Activated T-helper 2 cell treated with anti-CD3 and anti-CD28 coated beads, Interferon-gamma antibody, Interleukin-2, Interleukin-4, amounts not matched to agents 10 μg/mL and 5 μg/mL and 100 μg/mL, durations not matched to agents 14 hours and 24 hours and 36 hours (primary cell): ENCODE data around the gene PTH2. TPM values are rescaled to one million over a fixed set of nuclear protein-coding genes. Genes with fewer than 3 reads are reported as not detected.

Experiments used
- DNase-seq: peaks from one replicate; pipeline ENCODE4 v3.0.0; 2021; ENCODE audit warnings: low spot score
- H3K27ac Mint-ChIP-seq: one replicate; pipeline ENCODE4 v1.8.0; 2021; ENCODE audit warnings: mixed read lengths
- H3K27me3 Mint-ChIP-seq: one replicate; pipeline ENCODE4 v1.8.0; 2021; ENCODE audit warnings: low read depth, mixed read lengths
- H3K36me3 Mint-ChIP-seq: one replicate; pipeline ENCODE4 v1.8.0; 2021; ENCODE audit warnings: low read depth, mixed read lengths
- H3K4me1 Mint-ChIP-seq: one replicate; pipeline ENCODE4 v1.8.0; 2021; ENCODE audit warnings: low read depth, mixed read lengths
- H3K4me3 Mint-ChIP-seq: one replicate; pipeline ENCODE4 v1.8.0; 2021; ENCODE audit warnings: low read depth, mild to moderate bottlenecking, moderate library complexity, mixed read lengths
- H3K9me3 Mint-ChIP-seq: one replicate; pipeline ENCODE4 v1.8.0; 2021; ENCODE audit warnings: mixed read lengths
- intact Hi-C: fragments of 100-400 bp; cut with micrococcal nuclease; formaldehyde crosslinking; loops from one replicate; pipeline ENCODE4 v1.15.1; 2023
- total RNA-seq: library from RNA; stranded (reverse); gene quantifications from 2 replicates; pipeline ENCODE4 v1.2.3, GENCODE V29; 2022

The PTH2 gene
- total RNA-seq, 1 donor from 2014 or later, result not detected

DNA sequence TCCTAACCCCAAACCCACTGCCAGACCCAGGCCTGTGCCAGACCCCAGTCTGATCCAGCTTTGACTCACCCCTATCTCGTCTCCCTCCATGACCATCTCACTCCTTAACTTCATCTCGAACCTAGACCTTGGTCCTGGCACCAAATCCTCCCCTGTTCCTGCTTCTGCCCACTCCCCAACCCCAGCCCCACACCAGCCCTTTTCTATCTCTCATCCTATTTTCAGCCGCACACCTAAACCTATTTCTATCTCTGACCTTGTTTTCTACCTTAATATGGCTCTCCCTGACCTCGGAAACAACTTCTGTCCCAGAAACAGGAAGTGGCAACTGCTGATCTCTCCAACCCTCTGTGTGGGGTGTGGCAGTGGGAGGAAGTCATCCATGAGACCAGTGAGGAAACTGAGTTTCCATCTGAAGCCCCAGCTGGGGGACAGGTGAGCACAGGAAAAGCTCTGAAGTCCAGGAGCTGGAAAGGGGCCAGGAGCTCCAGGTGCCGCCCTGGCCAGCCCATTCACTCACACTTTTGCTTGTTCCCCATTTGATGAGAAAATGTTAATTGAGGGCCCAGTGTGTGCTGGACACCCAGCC, 13.7 kb downstream of the PTH2 start:
- peak overlapping the region; percentile 47 for H3K4me3 Mint-ChIP-seq
- H3K9me3 Mint-ChIP-seq, result no peaks in the 10 kb centered on the region
- H3K4me1 Mint-ChIP-seq, result peaks cover 51% of the 10 kb centered on the region
- no peaks in the 10 kb centered on the region for H3K36me3 Mint-ChIP-seq
- intact Hi-C loops, result no loop called here
- peak overlapping the region; percentile 78 for H3K27ac Mint-ChIP-seq
- H3K27me3 Mint-ChIP-seq, result no peaks in the 10 kb centered on the region
- no peak for DNase-seq

DNA sequence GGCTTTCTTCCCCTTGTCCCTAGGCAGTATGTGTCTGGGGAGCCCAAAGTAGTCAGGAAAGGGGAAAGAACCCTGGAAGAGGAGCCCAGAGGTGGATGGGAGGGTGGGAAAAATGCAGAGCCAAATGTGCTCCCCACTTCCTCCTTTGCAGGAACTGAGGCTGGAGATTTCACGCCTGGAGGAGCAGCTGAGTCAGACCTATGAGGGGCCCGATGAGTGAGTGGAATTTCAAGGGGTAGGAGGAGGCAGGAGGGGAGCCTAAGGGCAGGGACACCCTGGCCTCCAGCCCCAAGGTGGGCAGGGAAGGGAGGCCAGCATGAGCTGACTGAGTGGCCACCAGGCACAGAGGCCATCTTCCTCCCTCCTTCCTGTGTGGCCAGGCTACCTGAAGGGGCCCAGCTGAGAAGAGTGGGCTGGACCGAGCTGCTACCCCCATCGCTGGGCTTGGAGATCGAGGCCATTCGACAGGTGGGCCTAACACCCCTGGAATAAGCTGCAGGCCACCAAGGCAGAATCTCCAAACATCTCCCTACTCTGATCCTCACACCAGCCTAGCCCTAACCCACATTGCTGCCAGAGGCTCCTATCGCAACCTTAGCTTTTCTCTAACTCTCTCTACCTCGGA, 14.3 kb downstream of the PTH2 start:
- H3K4me3 Mint-ChIP-seq, result peak overlapping the region; percentile 47
- no peaks in the 10 kb centered on the region for H3K27me3 Mint-ChIP-seq
- H3K4me1 Mint-ChIP-seq, result peaks cover 51% of the 10 kb centered on the region
- H3K27ac Mint-ChIP-seq, result peak overlapping the region; percentile 78
- H3K9me3 Mint-ChIP-seq, result no peaks in the 10 kb centered on the region
- intact Hi-C loops, result no loop called here
- H3K36me3 Mint-ChIP-seq, result no peaks in the 10 kb centered on the region
- DNase-seq, result no peak

DNA sequence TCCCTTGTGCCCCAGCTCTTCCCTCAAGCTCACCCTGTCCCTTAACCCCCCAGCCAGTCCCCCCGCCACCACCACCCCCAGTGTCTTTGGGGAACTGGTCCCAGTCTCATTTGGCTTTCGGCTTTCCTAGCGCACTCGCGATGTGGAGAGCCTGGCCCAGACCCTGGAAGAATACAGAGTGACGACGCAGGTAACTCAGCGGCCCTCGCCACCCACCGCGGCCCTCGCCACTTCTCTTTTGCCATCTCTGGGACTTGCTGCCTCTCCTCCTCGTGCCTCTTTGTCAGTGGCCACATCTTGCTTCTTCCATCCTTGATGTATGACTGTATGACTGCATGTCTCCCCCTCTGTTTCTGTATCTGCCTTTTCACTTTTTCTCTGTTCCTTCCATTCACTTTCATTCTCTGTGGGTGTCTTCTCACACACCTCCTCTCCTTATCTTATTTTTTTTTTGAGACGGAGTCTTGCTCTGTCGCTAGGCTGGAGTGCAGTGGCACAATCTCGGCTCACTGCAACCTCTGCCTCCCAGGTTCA, 15.7 kb downstream of the PTH2 start:
- Mint-ChIP-seq H3K27ac (no peak overlapping the region), H3K4me3 (no peak overlapping the region), H3K36me3 (no peaks in the 10 kb centered on the region), H3K4me1 (peaks cover 51% of the 10 kb centered on the region), H3K27me3 (no peaks in the 10 kb centered on the region), H3K9me3 (no peaks in the 10 kb centered on the region)
- intact Hi-C loops, result no loop called here
- DNase-seq, result no peak

DNA sequence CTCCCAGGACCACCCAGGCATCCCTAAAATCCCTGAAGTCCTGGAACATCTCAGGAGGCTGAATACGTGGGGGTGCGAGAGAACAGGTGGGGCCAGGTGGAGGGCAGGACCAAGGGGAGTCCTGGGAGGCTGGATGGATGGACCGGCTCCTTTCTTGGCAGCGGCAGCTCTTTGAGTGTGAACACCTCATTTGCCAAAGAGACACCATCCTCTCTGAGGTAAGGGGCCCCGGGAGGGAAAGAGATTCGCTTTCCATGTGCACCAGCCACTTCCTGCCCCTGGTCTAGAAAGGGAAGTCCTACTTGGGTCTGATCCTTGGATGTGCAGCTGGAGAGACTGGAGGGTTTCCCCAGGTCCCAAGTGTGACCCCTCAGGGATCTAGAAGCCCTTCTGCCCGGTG, 16.2 kb downstream of the PTH2 start:
- H3K4me1 Mint-ChIP-seq, result peaks cover 49% of the 10 kb centered on the region
- H3K36me3 Mint-ChIP-seq, result no peaks in the 10 kb centered on the region
- H3K4me3 Mint-ChIP-seq, result no peak overlapping the region
- H3K27me3 Mint-ChIP-seq, result no peaks in the 10 kb centered on the region
- no peaks in the 10 kb centered on the region for H3K9me3 Mint-ChIP-seq
- intact Hi-C loops, result no loop called here
- no peak overlapping the region for H3K27ac Mint-ChIP-seq
- DNase-seq, result no peak

DNA sequence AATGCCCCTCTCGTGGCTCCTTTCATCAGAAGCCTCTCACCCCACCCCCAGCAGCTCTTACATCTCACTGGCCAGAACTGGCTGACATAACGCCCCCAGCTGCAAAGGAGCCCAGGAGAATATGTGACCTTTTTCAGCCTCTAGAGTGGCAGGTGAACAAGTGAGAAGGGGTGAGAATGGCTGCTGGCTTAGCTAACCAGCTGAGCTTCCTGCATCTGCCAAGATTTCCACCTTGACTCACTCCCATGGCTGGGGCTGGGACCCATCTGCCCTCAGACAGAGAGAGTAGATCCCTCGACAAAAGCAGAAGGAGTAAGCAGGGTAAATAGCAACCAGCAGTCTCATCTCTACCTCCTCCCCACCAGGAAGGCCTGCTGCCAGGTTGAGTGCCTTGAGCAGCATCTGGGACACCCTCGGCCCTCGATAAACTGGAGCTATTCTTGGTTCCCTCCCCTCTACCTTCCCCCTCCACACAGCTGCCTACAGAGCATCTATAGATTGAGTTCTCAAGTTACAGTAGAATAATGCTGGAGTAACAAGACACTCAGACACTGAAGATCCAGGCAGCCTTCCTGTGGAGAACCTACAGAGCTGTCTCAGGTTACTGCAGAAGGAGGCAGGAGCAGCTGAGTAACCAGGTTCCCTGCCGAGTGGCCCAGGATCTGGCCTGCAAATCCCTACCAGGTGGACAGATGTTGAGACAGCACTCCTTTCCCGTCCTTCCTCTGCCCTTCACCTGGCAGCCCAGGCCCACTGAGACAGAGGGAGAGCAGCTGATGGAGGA, 19.6 kb downstream of the PTH2 start:
- Mint-ChIP-seq H3K36me3 (no peaks in the 10 kb centered on the region), H3K4me1 (peaks cover 26% of the 10 kb centered on the region), H3K9me3 (no peaks in the 10 kb centered on the region), H3K4me3 (no peak overlapping the region), H3K27me3 (peaks cover 2% of the 10 kb centered on the region), H3K27ac (no peak overlapping the region)
- intact Hi-C loops, result no loop called here
- no peak for DNase-seq

DNA sequence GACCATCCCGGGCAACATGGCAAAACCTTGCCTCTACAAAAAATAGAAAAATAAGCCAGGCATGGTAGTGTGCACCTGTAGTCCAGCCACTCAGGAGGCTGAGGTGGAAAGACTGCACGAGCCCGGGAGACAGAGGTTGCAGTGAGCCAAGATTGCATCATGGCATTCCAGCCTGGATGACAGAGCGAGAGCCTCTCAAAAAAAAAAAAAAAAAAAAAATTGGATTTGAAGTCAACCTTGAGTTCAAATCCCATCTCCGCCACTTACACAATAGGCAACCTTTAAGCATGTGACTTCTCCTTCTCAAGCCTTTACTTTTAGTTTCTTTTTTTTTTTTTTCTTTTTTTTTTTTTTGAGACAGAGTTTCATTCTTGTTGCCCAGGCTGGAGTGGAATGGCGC, 23.2 kb downstream of the PTH2 start:
- Mint-ChIP-seq H3K27ac (no peak overlapping the region), H3K4me1 (peaks cover 19% of the 10 kb centered on the region), H3K9me3 (no peaks in the 10 kb centered on the region), H3K4me3 (no peak overlapping the region), H3K27me3 (peaks cover 9% of the 10 kb centered on the region), H3K36me3 (no peaks in the 10 kb centered on the region)
- no peak for DNase-seq
- intact Hi-C loops, result no loop called here

DNA sequence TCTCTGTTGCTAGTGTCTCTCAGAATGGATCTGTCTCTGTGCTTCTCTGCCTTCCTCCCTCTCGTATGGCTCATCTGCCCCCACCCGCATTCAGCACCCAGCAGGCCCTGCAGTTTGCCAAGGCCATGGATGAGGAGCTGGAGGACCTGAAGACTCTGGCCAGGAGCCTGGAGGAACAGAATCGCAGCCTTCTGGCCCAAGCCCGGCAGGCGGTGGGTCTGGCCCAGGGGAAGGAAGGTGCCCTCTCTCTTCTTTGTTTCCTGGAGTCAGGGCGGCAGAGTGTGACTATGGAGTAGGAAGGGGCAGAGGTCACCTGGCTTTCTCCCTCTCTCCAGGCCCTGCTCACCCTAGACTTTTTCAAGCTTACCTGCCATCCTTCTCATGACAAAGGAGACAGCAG, 24.3 kb downstream of the PTH2 start:
- Mint-ChIP-seq H3K4me1 (peaks cover 16% of the 10 kb centered on the region), H3K36me3 (no peaks in the 10 kb centered on the region), H3K27ac (no peak overlapping the region), H3K4me3 (no peak overlapping the region), H3K9me3 (no peaks in the 10 kb centered on the region), H3K27me3 (peaks cover 9% of the 10 kb centered on the region)
- intact Hi-C loops, result no loop called here
- no peak for DNase-seq

DNA sequence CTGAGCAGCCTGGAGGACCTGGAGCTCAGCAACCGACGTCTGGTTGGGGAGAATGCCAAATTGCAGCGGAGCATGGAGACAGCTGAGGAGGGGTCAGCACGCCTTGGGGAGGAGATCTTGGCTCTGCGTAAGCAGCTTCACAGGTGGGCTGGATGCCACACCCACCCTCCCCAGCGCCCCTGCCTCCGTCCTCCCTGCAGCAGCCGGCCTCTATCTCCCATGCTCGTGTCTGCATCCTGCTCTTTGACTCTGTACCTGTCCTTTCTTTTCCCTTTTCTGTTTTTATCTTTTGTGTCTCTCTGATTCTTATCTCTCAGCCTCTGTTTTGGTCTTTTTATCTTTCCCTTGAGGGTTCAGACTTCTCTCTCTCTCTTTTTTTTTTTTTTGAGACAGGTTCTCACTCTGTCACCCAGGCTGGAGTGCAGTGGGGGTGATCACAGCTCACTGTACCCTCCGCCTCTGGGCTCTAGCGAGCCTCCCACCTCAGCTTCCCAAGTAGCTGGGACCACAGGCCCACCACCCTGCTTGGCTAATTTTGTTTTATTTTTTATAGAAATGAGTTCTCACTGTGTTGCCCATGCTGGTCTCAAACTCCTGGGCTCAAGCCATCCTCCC, 25.1 kb downstream of the PTH2 start:
- no peaks in the 10 kb centered on the region for H3K9me3 Mint-ChIP-seq
- peaks cover 16% of the 10 kb centered on the region for H3K4me1 Mint-ChIP-seq
- H3K27ac Mint-ChIP-seq, result no peak overlapping the region
- peaks cover 9% of the 10 kb centered on the region for H3K27me3 Mint-ChIP-seq
- intact Hi-C loops, result no loop called here
- H3K36me3 Mint-ChIP-seq, result no peaks in the 10 kb centered on the region
- H3K4me3 Mint-ChIP-seq, result no peak overlapping the region
- DNase-seq, result no peak

DNA sequence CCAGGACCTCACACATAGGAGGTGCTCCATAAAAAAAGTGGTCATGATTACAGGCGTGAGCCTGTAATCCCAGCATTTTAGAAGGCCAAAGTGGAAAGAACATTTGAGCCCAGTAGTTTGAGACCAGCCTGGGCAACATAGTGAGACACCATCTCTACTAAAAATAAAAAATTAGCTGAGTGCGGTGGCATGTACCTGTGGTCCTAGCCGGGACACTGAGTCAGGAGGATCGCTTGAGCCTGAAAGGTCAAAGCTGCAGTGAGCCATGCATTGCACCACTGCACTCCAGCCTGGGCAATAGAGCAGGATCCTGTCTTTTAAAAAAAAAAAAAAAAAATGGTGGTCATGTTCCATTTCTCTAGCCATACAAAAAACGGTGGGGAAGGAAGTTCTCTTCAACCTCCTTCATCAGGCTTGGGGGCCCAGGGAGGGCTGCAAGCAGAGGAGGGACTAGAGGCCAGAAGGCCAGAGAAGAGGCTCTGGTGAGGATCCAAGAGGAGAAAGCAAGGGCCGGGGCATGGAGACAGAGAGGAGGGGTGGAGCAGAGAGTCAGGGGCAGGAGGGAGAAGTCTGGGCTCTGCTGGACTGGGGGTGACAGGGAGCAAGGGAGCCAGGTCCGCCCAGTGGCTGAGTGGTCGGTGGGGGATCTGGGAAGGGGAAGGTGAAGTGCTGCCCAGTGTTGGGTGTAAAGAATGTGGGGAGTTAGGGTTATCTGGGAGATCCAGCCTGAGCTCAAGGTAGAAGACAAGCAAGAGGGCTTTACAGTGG, 26.3 kb downstream of the PTH2 start:
- Mint-ChIP-seq H3K4me1 (peaks cover 18% of the 10 kb centered on the region), H3K27ac (no peak overlapping the region), H3K27me3 (peaks cover 10% of the 10 kb centered on the region), H3K4me3 (no peak overlapping the region), H3K36me3 (no peaks in the 10 kb centered on the region), H3K9me3 (no peaks in the 10 kb centered on the region)
- DNase-seq, result no peak
- intact Hi-C loops, result loop anchor here (1.0 kb wide), 1 partner anchor 22 kb away; no protein-coding TSS in a partner anchor

DNA sequence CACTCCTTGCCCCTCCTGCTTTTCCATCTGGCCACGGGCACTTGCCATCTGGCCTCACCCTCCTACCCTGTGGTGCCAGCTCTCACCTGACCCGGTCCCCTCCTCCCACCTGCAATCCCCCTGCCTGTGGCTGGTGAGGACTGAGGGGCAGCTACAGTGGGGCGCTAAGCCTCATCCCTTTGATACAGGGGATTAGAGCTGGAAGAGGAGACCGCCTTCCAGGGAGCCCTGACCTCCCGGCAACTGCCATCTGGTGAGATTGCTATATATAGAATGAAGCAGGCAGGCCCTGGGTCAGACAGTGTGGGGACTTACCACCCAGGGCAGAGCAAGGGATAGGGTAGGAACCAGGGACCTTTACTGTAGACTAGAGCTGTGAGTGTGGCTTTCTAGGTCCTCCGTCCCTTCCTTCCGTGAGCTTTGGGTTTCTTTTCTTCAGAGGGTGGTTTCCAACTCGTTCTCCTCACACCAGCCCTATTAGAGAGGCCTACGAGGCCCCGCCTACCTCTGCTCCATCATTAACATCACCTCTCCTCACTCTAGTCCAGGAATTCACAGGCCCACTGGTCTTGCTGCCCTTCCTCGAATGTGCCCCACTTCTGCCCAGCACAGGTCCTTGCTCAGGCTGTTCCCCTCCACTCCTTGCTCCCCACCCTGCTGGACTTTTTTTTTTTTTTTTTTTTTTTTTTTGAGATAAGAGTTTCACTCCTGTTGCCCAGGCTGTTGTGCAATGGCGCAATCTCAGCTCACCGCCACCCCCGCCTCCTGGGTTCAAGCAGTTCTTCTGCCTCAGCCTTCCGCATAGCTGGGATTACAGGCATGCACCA, 27.4 kb downstream of the PTH2 start:
- H3K9me3 Mint-ChIP-seq, result no peaks in the 10 kb centered on the region
- H3K4me1 Mint-ChIP-seq, result peaks cover 21% of the 10 kb centered on the region
- H3K27me3 Mint-ChIP-seq, result peaks cover 9% of the 10 kb centered on the region
- no peak for DNase-seq
- H3K27ac Mint-ChIP-seq, result no peak overlapping the region
- no peak overlapping the region for H3K4me3 Mint-ChIP-seq
- no peaks in the 10 kb centered on the region for H3K36me3 Mint-ChIP-seq
- intact Hi-C loops, result no loop called here

DNA sequence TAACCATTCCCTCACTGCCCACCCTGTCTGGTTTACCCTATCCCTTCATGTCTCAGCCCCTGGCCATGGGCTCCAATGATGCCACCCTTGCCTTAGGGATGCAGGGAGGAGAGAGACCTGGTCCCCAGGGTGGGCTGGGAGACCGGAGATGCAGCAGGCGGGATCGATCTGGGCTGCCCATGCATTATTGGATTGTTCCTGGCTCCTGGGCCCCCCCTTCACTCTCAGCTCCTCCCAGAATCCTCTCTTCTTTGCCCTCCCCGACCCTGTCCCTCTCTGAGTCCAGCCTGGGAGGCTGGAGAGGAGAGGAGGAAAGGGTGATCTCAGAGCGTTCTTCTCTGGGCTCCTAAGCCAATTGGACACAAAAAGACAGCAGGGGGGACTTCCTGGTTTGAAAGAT, 29.4 kb downstream of the PTH2 start:
- H3K4me3 Mint-ChIP-seq, result no peak overlapping the region
- H3K36me3 Mint-ChIP-seq, result no peaks in the 10 kb centered on the region
- no peaks in the 10 kb centered on the region for H3K9me3 Mint-ChIP-seq
- H3K27ac Mint-ChIP-seq, result no peak overlapping the region
- H3K27me3 Mint-ChIP-seq, result peaks cover 11% of the 10 kb centered on the region
- intact Hi-C loops, result no loop called here
- DNase-seq, result no peak
- H3K4me1 Mint-ChIP-seq, result peaks cover 18% of the 10 kb centered on the region
